HepG2 (cell line): ENCODE measurements around the gene SLC35D2. TPM values are rescaled to one million over a fixed set of nuclear protein-coding genes. Genes with fewer than 3 reads are reported as not detected.

Experiments used
- ASH2L ChIP-seq: fragments of 300-600, 200-600 bp; sonication (generic); IDR thresholded peaks from 2 replicates; pipeline ENCODE4 v1.7.0; 2017; ENCODE audit warnings: low read depth, mild to moderate bottlenecking, moderate library complexity, mixed read lengths, low read length; ENCODE audit not compliant: insufficient read length
- GABPA ChIP-seq, 2 experiments: IDR thresholded peaks; 2 replicates each; pipeline ENCODE4 v1.6.1; 2011 to 2016; ENCODE audit warnings: low read depth in 2 of 2, low read length in 1 of 2, missing biosample characterization in 1 of 2, missing genetic modification characterization in 1 of 2
- GLMP ChIP-seq: sonication (generic); formaldehyde crosslinking; IDR thresholded peaks from 2 replicates; pipeline ENCODE4 v1.9.0; 2021; ENCODE audit warnings: missing genetic modification reagents, mild to moderate bottlenecking, borderline replicate concordance
- HES4 ChIP-seq: sonication (generic); formaldehyde crosslinking; IDR thresholded peaks from 2 replicates; pipeline ENCODE4 v1.9.0; 2021; ENCODE audit warnings: mild to moderate bottlenecking, missing genetic modification reagents, borderline replicate concordance
- HNF4G ChIP-seq, 2 experiments: sonication (generic) in 1 of 2; formaldehyde crosslinking in 1 of 2; IDR thresholded peaks; 2 replicates each; pipeline versions ENCODE4 v1.4.0 to v1.6.1; 2011 to 2020; ENCODE audit warnings: borderline replicate concordance in 2 of 2, low read depth in 2 of 2, mild to moderate bottlenecking in 2 of 2, low read length in 1 of 2, missing genetic modification reagents in 1 of 2, moderate library complexity in 1 of 2
- MIER2 ChIP-seq: IDR thresholded peaks from 2 replicates; pipeline ENCODE4 v1.6.1; 2016; ENCODE audit warnings: missing biosample characterization, missing genetic modification reagents
- MXD1 ChIP-seq: sonication (generic); formaldehyde crosslinking; IDR thresholded peaks from 2 replicates; pipeline ENCODE4 v1.4.0; 2020; ENCODE audit warnings: mild to moderate bottlenecking, missing genetic modification reagents
- NCOA1 ChIP-seq: sonication (generic); formaldehyde crosslinking; IDR thresholded peaks from 2 replicates; pipeline ENCODE4 v1.9.0; 2021; ENCODE audit warnings: missing genetic modification reagents
- NRL ChIP-seq: sonication (generic); formaldehyde crosslinking; IDR thresholded peaks from 2 replicates; pipeline ENCODE4 v1.5.0; 2020; ENCODE audit warnings: missing genetic modification reagents, mild to moderate bottlenecking, moderate library complexity, borderline replicate concordance
- PLRG1 ChIP-seq: fragments of 450-650 bp; conservative IDR thresholded peaks from 2 replicates; pipeline ENCODE4 v1.6.1; 2016
- SKIL ChIP-seq: sonication (generic); formaldehyde crosslinking; IDR thresholded peaks from 2 replicates; pipeline ENCODE4 v1.8.0; 2022; ENCODE audit warnings: missing genetic modification reagents, mild to moderate bottlenecking, moderate library complexity, borderline replicate concordance
- THYN1 ChIP-seq: sonication (generic); formaldehyde crosslinking; IDR thresholded peaks from 2 replicates; pipeline ENCODE4 v1.8.1; 2023; ENCODE audit warnings: low read depth, mild to moderate bottlenecking, moderate library complexity, missing genetic modification reagents, borderline replicate concordance
- ZBTB33 ChIP-seq: sonication (generic); formaldehyde crosslinking; IDR thresholded peaks from 2 replicates; pipeline ENCODE4 v1.4.0; 2020; ENCODE audit warnings: missing genetic modification reagents
- ZNF207 ChIP-seq: fragments of 450-650 bp; IDR thresholded peaks from 2 replicates; pipeline ENCODE4 v1.6.1; 2016; ENCODE audit warnings: antibody characterized with exemption, borderline replicate concordance
- ZNF33A ChIP-seq: sonication (generic); formaldehyde crosslinking; IDR thresholded peaks from 2 replicates; pipeline ENCODE4 v1.5.1; 2020; ENCODE audit warnings: missing genetic modification reagents, mild to moderate bottlenecking, moderate library complexity, borderline replicate concordance
- ZNF547 ChIP-seq: sonication (generic); formaldehyde crosslinking; IDR thresholded peaks from 2 replicates; pipeline ENCODE4 v1.5.1; 2020; ENCODE audit warnings: mild to moderate bottlenecking, missing genetic modification reagents
- ZNF569 ChIP-seq: sonication (generic); formaldehyde crosslinking; IDR thresholded peaks from 2 replicates; pipeline ENCODE4 v1.5.0; 2020; ENCODE audit warnings: mild to moderate bottlenecking, missing genetic modification reagents, moderate library complexity, borderline replicate concordance
- ZNF7 ChIP-seq: IDR thresholded peaks from 2 replicates; pipeline ENCODE4 v1.6.1; 2016; ENCODE audit warnings: missing biosample characterization, missing genetic modification reagents
- polyA plus RNA-seq, 8 experiments: library from polyadenylated mRNA; depleted of rRNA in 3 of 8; stranded (reverse) in 7 of 8; unstranded in 1 of 8; fragments of >200 nt; fragmentation: Illumina TruSeq in 4 of 8; extraction: Trizol in 4 of 8; gene quantifications; 2 replicates each; pipeline versions ENCODE4 v1.2.1 to v1.2.3, GENCODE V29; 2011 to 2016; ENCODE audit warnings: low read depth in 4 of 8, missing spikeins in 1 of 8, mixed read lengths in 1 of 8; ENCODE audit not compliant: insufficient read depth in 1 of 8
- total RNA-seq, 5 experiments: library from RNA; depleted of rRNA; stranded (reverse); fragments of >200 nt; fragmentation: Illumina TruSeq; extraction: Trizol; gene quantifications; 2 replicates each; pipeline ENCODE4 v1.2.3, GENCODE V29; 2016; ENCODE audit warnings: low read depth in 1 of 5

The SLC35D2 gene
- total and polyA plus RNA-seq, 2 of the 13 experiments (the other 11 are each of a cell fraction or from before 2014, with no cell fraction given) = 96.2 to 103 TPM

GRCh38 chr9:96418920-96419690 is 35.6 kb upstream of the SLC35D2 start (continued):
- TF ChIP-seq ZBTB33 (CRISPR knock-in tag) (no peak), HNF4G (IDR thresholded peaks at IDR 0.05; ENCODE audit: borderline replicate concordance, low read depth, low read length) (no peak; the same call in 1 of the 2 replicates), HNF4G (CRISPR knock-in tag; IDR thresholded peaks at IDR 0.05; ENCODE audit: borderline replicate concordance, low read depth) (no peak; the same call in 1 of the 2 replicates), ZNF207 (no peak), GLMP (CRISPR knock-in tag) (no peak), GABPA (IDR thresholded peaks at IDR 0.05; ENCODE audit: low read depth, low read length) (no peak), GABPA (CRISPR knock-in tag; IDR thresholded peaks at IDR 0.05; ENCODE audit: low read depth) (0 out of 2 replicates have a peak, but pooled peaks have one; percentile 12), NCOA1 (CRISPR knock-in tag) (no peak), MIER2 (CRISPR knock-in tag) (no peak; the same call in 1 of the 2 replicates), ZNF569 (CRISPR knock-in tag) (no peak), SKIL (CRISPR knock-in tag) (peak; percentile 70; the same call in 1 of the 2 replicates), ZNF547 (no peak), PLRG1 (no peak), THYN1 (CRISPR knock-in tag) (no peak), MXD1 (CRISPR knock-in tag) (no peak; the same call in 1 of the 2 replicates), ZNF33A (CRISPR knock-in tag) (no peak), ASH2L (peak; percentile 73), NRL (CRISPR knock-in tag) (0 out of 2 replicates have a peak, but pooled peaks have one; percentile 34), ZNF7 (CRISPR knock-in tag) (no peak), HES4 (CRISPR knock-in tag) (no peak)
